Activated effector memory CD4-positive, alpha-beta T cell treated with Interleukin-2 at 50 U/mL for 16 hours (primary cell): ENCODE data around the gene TNIP2.

Experiments
- DNase-seq: peaks from one replicate; pipeline ENCODE4 v3.0.0-alpha.2; 2020

The TNIP2 gene

DNA sequence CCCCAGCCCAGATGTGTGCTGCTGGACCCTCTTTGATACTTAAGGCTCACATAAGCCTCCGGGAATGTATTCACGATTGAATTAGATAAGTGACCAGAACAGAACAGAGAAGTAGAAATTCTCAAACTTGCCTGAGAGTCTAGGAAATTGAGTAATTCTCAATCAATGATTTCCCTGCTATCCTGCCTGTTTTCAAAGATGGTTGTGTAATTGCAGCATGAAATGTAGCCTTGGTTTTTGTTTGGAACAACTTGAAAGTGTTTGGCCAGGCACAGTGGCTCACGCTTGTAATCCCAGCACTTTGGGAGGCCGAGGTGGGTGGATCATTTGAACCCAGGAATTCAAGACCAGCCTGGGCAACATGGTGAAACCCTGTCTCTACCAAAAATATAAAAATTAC lies 41.2 kb downstream of the TNIP2 start:
- no peak for DNase-seq

DNA sequence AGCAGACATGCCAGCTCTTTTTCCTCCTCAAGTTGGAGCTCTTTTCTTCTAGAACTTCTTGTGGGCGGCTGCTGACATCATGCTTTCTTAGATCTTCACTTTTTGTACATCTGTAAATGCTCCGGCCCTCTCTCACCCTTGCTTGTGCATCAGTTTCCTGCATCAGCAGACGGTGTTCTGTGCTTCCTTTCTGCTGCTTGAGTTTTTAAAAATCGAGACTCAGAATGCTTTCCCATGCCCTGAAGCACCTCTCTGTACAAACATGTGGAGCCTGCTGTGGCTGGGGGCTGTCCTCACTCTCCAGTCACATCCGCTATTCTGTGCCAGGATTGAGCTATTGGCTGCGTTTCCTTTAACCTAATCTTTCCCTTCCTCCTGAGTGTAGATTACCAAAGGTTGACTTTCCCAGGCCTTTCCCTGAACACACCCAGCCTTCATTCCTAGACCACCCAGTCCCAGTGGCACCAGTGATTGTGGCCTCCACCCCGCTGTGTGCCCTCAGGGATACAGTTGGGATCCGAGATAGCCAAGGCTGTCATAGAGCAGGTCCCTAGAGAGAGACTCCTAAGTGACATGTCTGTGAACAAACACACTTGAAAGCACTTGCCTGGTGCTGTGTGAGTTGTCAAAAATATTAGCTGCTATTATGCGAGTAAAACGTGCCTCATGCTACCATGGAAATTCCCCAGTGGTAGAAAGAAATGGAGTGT lies 41.9 kb downstream of the TNIP2 start:
- peak; percentile 6 for DNase-seq

DNA sequence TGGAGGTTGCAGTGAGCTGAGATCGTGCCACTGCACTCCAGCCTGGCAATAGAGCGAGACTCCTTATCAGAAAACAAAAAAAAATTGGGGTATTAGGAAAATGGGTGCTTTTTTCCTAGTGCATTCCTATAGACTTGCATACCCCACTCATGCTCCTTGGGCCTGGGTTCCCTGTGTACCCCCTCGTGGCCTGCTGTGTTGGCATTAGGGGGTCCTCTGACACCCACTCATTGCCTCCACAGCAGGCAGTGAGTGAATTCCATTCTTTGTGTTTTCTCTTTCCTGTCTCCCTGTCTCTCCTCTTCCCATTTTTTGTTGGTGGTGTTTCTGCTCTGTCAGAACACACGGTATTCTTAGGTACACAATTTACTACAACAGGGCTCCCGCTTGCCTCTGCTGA lies 42.8 kb downstream of the TNIP2 start:
- DNase-seq: no peak

DNA sequence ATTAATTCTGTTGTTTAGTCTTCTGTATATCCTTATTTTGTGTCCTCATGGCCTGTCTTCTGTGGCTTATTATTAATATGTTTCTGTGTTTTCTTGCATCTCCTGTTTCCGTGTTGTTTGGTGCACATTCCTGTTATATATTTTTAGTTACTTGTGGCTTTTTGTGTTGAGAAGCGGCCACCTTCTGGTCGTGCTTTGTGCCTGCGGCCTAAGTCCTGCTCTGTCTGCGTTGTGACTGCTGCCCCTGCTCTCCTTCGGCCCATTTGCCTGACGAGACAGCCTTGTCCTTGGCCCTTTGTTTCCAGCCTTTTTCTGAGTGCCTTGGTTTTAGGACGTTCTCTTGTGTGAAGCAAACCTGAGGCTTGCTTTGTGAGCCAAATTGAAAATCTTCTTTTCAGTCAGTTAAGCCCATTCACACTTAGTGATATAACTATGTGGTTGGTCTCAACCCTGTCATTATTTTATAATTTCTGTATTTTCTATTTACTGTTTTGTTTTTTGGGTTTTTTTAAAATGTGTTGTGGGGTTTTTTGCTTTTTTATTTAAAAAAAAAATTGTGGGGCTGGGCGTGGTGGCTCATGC lies 43.8 kb downstream of the TNIP2 start:
- no peak for DNase-seq

DNA sequence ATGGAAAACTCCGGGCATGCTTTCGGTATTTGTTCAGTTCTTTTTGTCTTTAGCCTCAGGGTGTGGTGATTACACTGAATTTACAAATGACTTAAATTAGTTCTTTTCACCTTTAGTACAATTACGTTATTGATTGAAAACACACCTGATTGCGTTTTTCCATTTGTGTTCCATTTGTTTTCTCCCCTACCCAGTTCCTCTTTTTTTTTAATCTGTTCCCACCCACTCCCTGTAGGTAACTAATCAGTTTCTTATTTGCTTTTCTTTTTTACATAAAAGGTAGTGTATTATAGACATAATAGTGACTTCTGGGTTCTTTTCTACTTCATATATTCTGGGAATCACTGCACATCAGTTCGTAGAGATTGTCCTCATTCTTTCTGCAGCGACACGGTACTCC lies 53.4 kb downstream of the TNIP2 start:
- no peak for DNase-seq

DNA sequence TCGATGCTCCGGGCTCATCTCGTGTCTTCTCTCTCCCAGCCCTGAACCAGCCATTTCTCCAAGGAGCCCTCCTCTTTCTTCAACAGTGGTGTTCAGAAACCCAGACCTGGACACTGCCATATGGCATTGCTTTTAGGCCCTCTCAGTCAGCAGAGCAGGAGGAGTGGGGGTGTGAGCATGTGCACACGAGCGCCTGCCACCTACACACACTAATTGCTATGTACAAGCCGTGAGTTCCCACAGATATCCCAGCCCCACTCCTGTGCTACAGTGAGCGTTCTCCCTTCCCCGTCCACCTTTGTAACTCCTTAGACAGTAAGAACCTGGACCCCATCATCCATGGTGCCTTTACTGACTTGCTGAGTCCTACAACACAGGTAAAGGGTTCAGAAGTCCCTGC lies 53.8 kb downstream of the TNIP2 start:
- no peak for DNase-seq

DNA sequence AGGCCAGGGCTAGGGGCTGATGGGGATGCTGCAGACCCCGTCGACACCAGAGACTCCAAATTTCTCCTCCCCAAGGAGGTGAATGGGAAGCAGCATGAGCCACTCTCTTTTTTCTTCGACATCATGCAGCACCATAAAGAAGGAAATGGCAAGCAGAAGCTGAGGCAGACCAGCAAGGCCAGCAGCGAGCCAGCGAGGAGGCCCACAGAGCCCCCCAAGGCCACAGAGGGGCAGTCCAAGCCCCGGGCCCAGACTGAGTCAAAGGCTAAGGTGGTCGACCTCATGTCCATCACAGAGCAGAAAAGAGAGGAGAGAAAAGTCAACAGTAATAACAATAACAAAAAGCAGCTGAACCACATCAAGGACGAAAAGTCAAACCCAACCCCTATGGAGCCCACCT lies 56.1 kb downstream of the TNIP2 start:
- no peak for DNase-seq

DNA sequence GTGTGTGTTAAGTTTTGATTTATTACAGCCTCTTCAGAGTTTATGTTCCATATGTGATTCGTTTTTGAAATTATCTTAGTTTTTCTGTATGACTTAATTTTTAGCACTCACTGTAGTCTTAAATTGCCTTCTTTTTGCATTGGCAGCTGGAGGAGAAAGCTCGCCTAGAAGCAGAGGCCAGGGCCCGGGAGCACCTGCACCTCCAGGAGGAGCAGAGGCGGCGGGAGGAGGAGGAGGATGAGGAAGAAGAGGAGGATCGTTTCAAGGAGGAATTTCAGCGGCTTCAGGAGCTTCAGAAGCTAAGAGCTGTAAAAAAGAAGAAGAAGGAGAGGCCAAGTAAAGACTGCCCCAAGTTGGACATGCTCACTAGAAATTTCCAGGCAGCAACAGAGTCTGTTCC lies 56.6 kb downstream of the TNIP2 start:
- no peak for DNase-seq

DNA sequence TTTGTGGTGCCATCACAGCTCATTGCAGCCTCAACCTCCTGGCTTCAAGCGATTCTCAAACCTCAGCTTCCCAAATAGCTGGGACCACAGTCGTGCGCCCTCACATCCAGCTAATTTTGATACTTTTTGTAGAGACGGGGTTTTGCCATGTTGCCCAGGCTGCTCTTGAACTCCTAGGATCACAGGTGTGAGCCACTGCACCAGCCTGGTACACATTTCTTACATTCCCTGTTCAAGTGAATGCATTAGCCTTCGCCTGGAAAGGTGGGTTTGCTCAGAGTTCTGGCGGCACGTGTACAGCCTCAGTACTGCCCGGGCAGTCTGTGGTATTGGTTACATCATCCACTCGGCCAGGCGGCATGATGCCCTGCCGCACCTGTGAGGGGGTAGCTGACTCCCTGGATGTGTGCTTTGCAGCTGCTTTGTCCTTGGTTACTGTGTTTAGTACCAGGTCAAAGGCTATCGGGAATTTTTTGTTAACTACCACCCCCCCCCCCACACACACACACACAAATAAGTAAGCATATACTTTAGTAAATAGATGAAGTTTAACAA lies 57.1 kb downstream of the TNIP2 start:
- no peak for DNase-seq

DNA sequence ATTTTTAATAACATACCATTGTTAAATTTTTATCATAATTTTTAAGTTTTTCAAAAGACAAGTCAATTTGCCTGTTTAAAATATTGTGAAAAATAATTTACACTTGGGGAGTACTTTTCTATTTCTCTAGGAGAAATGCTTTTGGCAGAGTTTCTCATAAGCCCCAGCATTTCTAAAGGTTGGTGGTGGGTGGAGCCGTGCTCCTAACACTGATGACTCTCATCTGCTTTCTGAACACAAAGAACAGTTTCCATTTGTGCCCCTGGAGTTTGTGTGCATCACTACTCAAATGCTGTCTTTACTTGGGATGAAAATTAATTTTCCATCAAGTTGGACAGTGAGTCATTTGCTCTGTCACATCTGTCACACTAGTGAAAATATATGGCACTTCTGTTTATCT lies 57.6 kb downstream of the TNIP2 start:
- DNase-seq: no peak

DNA sequence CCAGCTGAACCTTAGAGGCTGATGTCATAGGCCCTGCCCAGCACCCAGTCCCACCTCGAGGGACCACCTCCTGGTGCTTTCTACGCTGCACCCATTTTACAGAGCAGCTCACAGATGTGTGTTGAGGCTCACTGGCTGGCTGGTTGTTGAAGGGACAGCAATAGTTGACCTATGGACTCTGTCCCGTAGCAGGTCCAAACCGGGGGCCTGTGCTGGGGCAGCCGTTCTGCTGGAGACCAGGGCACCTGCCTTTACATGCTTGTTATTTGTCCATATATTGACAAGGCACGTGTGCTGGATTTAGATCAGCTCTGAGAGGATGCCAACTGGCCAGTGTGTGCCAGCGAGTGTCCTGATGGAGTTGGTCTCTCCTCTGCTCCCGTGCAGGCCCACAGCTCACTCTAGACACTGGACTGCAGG lies 58.1 kb downstream of the TNIP2 start:
- DNase-seq: no peak

DNA sequence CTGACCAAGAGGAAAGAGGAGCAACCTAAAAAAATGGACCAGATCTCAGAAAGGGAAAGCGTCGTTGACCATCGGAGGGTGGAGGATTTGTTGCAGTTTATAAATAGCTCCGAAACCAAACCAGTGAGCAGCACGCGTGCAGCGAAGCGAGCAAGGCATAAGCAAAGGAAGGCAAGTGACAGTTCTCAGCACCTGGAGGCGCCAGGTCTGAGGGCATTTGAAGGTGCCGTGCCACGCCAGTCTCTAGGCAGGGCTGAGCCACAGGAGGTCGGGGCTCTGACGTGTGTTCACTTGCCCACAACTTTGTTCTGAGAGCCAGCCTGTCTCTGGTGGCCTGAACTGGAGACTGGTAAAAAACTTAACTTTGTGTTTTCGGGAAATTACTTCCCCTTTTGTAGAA lies 59.7 kb downstream of the TNIP2 start:
- DNase-seq: no peak

DNA sequence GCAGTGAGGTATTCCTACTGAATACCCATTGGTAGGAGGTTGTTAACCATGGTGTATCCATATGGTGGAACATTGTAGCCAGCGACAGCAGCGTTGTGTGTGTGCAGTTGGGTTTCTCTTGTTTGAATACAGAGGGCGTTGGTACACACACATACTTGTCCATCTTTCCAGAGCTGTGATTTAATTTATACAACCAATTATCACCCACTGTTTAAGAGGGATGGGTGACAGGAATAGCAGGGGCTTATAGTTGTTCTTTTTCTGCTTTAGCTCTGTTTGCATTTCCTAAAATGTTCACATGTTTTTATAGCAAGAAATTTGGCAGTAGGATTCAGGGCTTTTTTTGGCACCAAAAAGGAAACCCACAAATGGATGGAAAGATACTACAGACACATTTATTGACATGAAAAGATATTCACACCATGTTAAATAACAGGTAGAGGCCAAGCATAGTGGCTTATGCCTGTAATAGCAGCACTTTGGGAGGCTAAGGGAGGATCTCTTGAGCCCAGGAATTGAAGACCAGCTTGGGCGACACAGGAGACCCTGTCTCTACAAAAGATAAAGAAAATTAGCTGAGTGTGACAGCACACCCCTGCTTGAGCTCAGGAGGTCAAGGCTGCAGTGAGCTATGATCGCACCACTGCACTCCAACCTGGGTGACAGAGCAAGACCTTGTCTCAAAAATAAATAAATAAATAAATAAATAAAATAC lies 60.6 kb downstream of the TNIP2 start:
- DNase-seq: no peak

DNA sequence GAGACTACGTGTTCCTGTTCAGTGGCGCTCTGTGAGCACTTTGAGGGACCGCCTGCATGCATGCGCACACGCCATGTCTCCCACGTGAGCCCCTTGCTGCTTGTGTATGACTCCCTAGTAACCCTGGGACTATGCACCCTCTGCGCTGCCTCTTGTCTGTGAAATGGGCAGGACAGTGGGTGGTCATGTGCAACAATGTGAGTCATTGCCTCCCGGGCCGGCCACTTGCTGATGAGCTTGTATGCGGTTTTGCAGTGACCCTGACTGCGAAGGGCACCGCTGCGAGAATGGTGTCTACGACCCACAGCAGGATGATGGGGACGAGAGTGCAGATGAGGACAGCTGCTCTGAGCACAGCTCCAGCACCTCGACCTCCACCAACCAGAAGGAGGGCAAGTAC lies 61.4 kb downstream of the TNIP2 start:
- no peak for DNase-seq

DNA sequence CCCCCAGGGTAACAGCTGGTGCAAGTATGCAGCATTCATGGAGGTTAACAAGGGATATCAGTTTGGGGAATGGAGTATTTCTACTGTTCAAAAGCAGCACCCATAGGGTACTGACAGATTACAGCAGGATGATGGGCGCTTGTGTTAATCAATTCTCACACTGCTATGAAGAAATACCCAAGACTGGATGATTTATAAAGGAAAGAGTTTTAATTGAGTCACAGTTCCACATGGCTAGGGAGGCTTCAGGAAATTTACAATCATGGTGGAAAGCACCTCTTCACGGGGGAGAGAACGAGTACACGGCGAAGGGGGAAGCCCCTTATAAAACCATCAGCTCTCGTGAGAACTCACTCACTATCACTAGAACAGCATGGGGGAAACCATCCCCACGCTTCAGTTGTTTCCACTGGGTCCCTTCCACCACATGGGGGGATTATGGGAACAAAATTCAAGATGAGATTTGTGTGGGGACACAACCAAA lies 64.1 kb downstream of the TNIP2 start:
- DNase-seq: no peak
